Measurements from ENCODE around the gene IL34. TPM values are rescaled to one million over a fixed set of nuclear protein-coding genes. Genes with fewer than 3 reads are reported as not detected.

IL34 gene
- total RNA-seq, 1 experiment from 2014 or later, result 4.4 TPM

GRCh38 chr16:70605283-70605657 is 41.1 kb upstream of the IL34 start:
- H3K27ac ChIP-seq (ENCODE audit: insufficient read length, low read depth, low read length), result no peak overlapping the region
- TF ChIP-seq, protein P1, sequence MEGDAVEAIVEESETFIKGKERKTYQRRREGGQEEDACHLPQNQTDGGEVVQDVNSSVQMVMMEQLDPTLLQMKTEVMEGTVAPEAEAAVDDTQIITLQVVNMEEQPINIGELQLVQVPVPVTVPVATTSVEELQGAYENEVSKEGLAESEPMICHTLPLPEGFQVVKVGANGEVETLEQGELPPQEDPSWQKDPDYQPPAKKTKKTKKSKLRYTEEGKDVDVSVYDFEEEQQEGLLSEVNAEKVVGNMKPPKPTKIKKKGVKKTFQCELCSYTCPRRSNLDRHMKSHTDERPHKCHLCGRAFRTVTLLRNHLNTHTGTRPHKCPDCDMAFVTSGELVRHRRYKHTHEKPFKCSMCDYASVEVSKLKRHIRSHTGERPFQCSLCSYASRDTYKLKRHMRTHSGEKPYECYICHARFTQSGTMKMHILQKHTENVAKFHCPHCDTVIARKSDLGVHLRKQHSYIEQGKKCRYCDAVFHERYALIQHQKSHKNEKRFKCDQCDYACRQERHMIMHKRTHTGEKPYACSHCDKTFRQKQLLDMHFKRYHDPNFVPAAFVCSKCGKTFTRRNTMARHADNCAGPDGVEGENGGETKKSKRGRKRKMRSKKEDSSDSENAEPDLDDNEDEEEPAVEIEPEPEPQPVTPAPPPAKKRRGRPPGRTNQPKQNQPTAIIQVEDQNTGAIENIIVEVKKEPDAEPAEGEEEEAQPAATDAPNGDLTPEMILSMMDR (conservative IDR thresholded peaks at IDR 0.05), result no peak
- H3K14ac ChIP-seq (ENCODE audit: insufficient read depth, low read length), result no peak overlapping the region
- no peak overlapping the region for H2BK15ac ChIP-seq (ENCODE audit: low read depth, low read length)
- H2BK12ac ChIP-seq (ENCODE audit: insufficient read length, low read depth, low read length), result no peak overlapping the region
- no CpG with 5 or more reads among the region's 1 CpG for WGBS (ENCODE audit: extremely low coverage, insufficient read length, low lambda C conversion rate)
- no peaks in the 10 kb centered on the region; a peak in 1 of 7 replicates for H3K36me3 Mint-ChIP-seq (ENCODE audit: insufficient read depth in 1 of 3, low read depth in 3 of 3)
- H3K9ac ChIP-seq (ENCODE audit: extremely low read depth, insufficient read length, low read length), result no peak overlapping the region
- no peaks in the 10 kb centered on the region for H3K9me3 ChIP-seq (ENCODE audit: control insufficient read depth, low read depth, low read length)
- H3T11ph ChIP-seq (ENCODE audit: low read length), result no peak overlapping the region
- peaks cover 14% of the 10 kb centered on the region for H3K27me3 Mint-ChIP-seq (ENCODE audit: low read depth)
- no peak overlapping the region for H4K91ac ChIP-seq (ENCODE audit: insufficient read length, low read depth, low read length)
- DNase-seq, result no peak
- no peak overlapping the region for H2AK5ac ChIP-seq (ENCODE audit: insufficient read length, low read length)
- H3K4me1 ChIP-seq (ENCODE audit: insufficient read depth, low read length), result no peaks in the 10 kb centered on the region
- H3K79me1 ChIP-seq (ENCODE audit: insufficient read depth, low read depth, low read length, poor library complexity, severe bottlenecking), result no peaks in the 10 kb centered on the region
- no peak overlapping the region for H3K23ac ChIP-seq (ENCODE audit: insufficient read length, low read depth, low read length)
- no peak overlapping the region for H3K18ac ChIP-seq (ENCODE audit: insufficient read length, low read depth, low read length)
- H3K4me2 ChIP-seq (ENCODE audit: insufficient read depth, insufficient read length, low read length), result no peak overlapping the region
- H3K4me3 Mint-ChIP-seq, result no peak overlapping the region
- no peaks in the 10 kb centered on the region for H3K23me2 ChIP-seq (ENCODE audit: insufficient read length, low read depth, low read length, poor library complexity, severe bottlenecking)
- no peak overlapping the region for H2BK120ac ChIP-seq (ENCODE audit: low read depth, low read length, poor library complexity, severe bottlenecking)
- no peak overlapping the region for H4K5ac ChIP-seq (ENCODE audit: insufficient read length, low read depth, low read length)
- H3K27me3 ChIP-seq (ENCODE audit: insufficient read depth, low read length), result no peaks in the 10 kb centered on the region; the same call in 1 of the 2 replicates
- H3K4ac ChIP-seq (ENCODE audit: low read depth, low read length), result no peak overlapping the region
- H2AFZ ChIP-seq (ENCODE audit: low read length), result no peak overlapping the region
- H3K27ac Mint-ChIP-seq, result no peak overlapping the region
- peaks cover 4 to 6% of the 10 kb centered on the region in 2 experiments; a peak in 1 of 4 replicates for H3K4me1 Mint-ChIP-seq
- no peaks in the 10 kb centered on the region for H3K79me2 ChIP-seq (ENCODE audit: insufficient read depth, low read length)
- H4K20me1 ChIP-seq (ENCODE audit: control insufficient read depth, insufficient read depth, insufficient read length), result no peaks in the 10 kb centered on the region
- no peak overlapping the region for H2BK20ac ChIP-seq (ENCODE audit: low read depth, low read length, poor library complexity, severe bottlenecking)
- no peak overlapping the region for H2BK5ac ChIP-seq (ENCODE audit: insufficient read length, low read length)
- H3K9me3 Mint-ChIP-seq, result no peaks in the 10 kb centered on the region
- H3K56ac ChIP-seq (ENCODE audit: insufficient read length, low read depth, low read length), result no peak overlapping the region
- H4K8ac ChIP-seq (replicated peaks; ENCODE audit: insufficient read length, low read depth, low read length), result no peak overlapping the region

All from H9 (cell line).